ENCODE measurements around the gene FNIP1.

FNIP1 gene

GRCh38 chr5:131766689-131767088, 30.1 kb downstream of the FNIP1 start:
- Histone ChIP-seq H3F3A (ENCODE audit: insufficient read depth, low read length) (no peaks in the 10 kb centered on the region), H3K27ac (ENCODE audit: low read length) (no peak overlapping the region), H3K27me3 (replicated peaks; ENCODE audit: insufficient read depth, low read length) (no peaks in the 10 kb centered on the region), H3K9me3 (replicated peaks; ENCODE audit: insufficient read depth, low read length) (no peaks in the 10 kb centered on the region), H3K4me1 (ENCODE audit: low read length) (peaks cover 9% of the 10 kb centered on the region), H3K4me3 (ENCODE audit: low read length) (no peak overlapping the region), H2AFZ (ENCODE audit: low read length) (no peak overlapping the region), H4K20me1 (ENCODE audit: insufficient read depth, low read length) (peaks cover 12% of the 10 kb centered on the region; the same call in 1 of the 2 replicates), H3K79me2 (ENCODE audit: low read length) (peaks cover 97% of the 10 kb centered on the region), H3K9ac (ENCODE audit: low read length) (no peak overlapping the region), H3K9me2 (replicated peaks; ENCODE audit: insufficient read depth, low read length) (no peaks in the 10 kb centered on the region), H3K36me3 (replicated peaks; ENCODE audit: insufficient read depth, low read length) (no peaks in the 10 kb centered on the region; the same call in 1 of the 2 replicates), H3K4me2 (ENCODE audit: low read depth, low read length) (no peak overlapping the region)
- DNase-seq: no peak
- TF ChIP-seq EZH2phosphoT487 (IDR thresholded peaks at IDR 0.05; ENCODE audit: low read length) (no peak), EZH2 (optimal IDR thresholded peaks at IDR 0.05; ENCODE audit: low read depth, low read length) (no peak), CTCF (IDR thresholded peaks at IDR 0.05; ENCODE audit: low read length) (no peak)

GRCh38 chr5:131765261-131765660, 31.6 kb downstream of the FNIP1 start:
- Histone ChIP-seq H3K4me1 (ENCODE audit: low read length) (peaks cover 12% of the 10 kb centered on the region), H3K27ac (ENCODE audit: low read length) (no peak overlapping the region), H3K4me2 (ENCODE audit: low read depth, low read length) (no peak overlapping the region), H2AFZ (ENCODE audit: low read length) (no peak overlapping the region), H3K9me3 (replicated peaks; ENCODE audit: insufficient read depth, low read length) (no peaks in the 10 kb centered on the region), H3K79me2 (ENCODE audit: low read length) (peaks cover 99% of the 10 kb centered on the region), H3K4me3 (ENCODE audit: low read length) (no peak overlapping the region), H3K9me2 (replicated peaks; ENCODE audit: insufficient read depth, low read length) (no peaks in the 10 kb centered on the region), H3K27me3 (replicated peaks; ENCODE audit: insufficient read depth, low read length) (no peaks in the 10 kb centered on the region), H3K36me3 (replicated peaks; ENCODE audit: insufficient read depth, low read length) (no peaks in the 10 kb centered on the region; the same call in 1 of the 2 replicates), H3F3A (ENCODE audit: insufficient read depth, low read length) (no peaks in the 10 kb centered on the region), H3K9ac (ENCODE audit: low read length) (no peak overlapping the region), H4K20me1 (ENCODE audit: insufficient read depth, low read length) (peaks cover 12% of the 10 kb centered on the region; the same call in 1 of the 2 replicates)
- DNase-seq: no peak
- no peak for TF ChIP-seq EZH2 (optimal IDR thresholded peaks at IDR 0.05; ENCODE audit: low read depth, low read length)
- TF ChIP-seq CTCF (IDR thresholded peaks at IDR 0.05; ENCODE audit: low read length): no peak
- no peak for TF ChIP-seq EZH2phosphoT487 (IDR thresholded peaks at IDR 0.05; ENCODE audit: low read length)

- Histone ChIP-seq H3K4me1 (ENCODE audit: low read length) (peaks cover 14% of the 10 kb centered on the region), H3K4me2 (ENCODE audit: low read depth, low read length) (no peak overlapping the region), H2AFZ (ENCODE audit: low read length) (no peak overlapping the region), H4K20me1 (ENCODE audit: insufficient read depth, low read length) (peaks cover 3% of the 10 kb centered on the region; the same call in 1 of the 2 replicates), H3K9ac (ENCODE audit: low read length) (no peak overlapping the region), H3K9me2 (replicated peaks; ENCODE audit: insufficient read depth, low read length) (no peaks in the 10 kb centered on the region), H3K9me3 (replicated peaks; ENCODE audit: insufficient read depth, low read length) (no peaks in the 10 kb centered on the region), H3K27ac (ENCODE audit: low read length) (no peak overlapping the region), H3F3A (ENCODE audit: insufficient read depth, low read length) (peaks cover 2% of the 10 kb centered on the region), H3K79me2 (ENCODE audit: low read length) (peaks cover 99% of the 10 kb centered on the region), H3K36me3 (replicated peaks; ENCODE audit: insufficient read depth, low read length) (no peaks in the 10 kb centered on the region; the same call in 1 of the 2 replicates), H3K4me3 (ENCODE audit: low read length) (no peak overlapping the region), H3K27me3 (replicated peaks; ENCODE audit: insufficient read depth, low read length) (no peaks in the 10 kb centered on the region)
- TF ChIP-seq EZH2 (optimal IDR thresholded peaks at IDR 0.05; ENCODE audit: low read depth, low read length) (no peak), CTCF (IDR thresholded peaks at IDR 0.05; ENCODE audit: low read length) (no peak), EZH2phosphoT487 (IDR thresholded peaks at IDR 0.05; ENCODE audit: low read length) (no peak)
- no peak for DNase-seq
Observed at GRCh38 chr5:131763968-131764367, 32.8 kb downstream of the FNIP1 start.
